NCI-H524 treated with DMSO at 0.1 percent for 48 hours (cell line): ENCODE results near the gene ATOSA.
A peak's percentile ranks its signal among the peaks of the same experiment; 100 is the strongest.

Experiments
- DNase-seq: peaks from one replicate; lab custom pipeline; 2025; lab: John Stamatoyannopoulos, UW

The ATOSA gene

GRCh38 chr15:52679232-52680040 lies at the start of gene ATOSA:
Gene ATOSA, minus strand, starts transcription at chr15:52679388. Its CDS starts 1,367 bp downstream, at chr15:52678021.
- DNase-seq: peak; percentile 66

GRCh38 chr15:52728899-52729298 lies 49.7 kb upstream of the ATOSA start:
- DNase-seq: no peak

- no peak for DNase-seq
Measured at GRCh38 chr15:52727815-52728214, 48.6 kb upstream of the ATOSA start.

GRCh38 chr15:52726195-52726594 lies 47.0 kb upstream of the ATOSA start:
- DNase-seq: no peak

- no peak for DNase-seq
Measured at GRCh38 chr15:52718551-52718950, 39.4 kb upstream of the ATOSA start.

GRCh38 chr15:52717924-52718323 lies 38.7 kb upstream of the ATOSA start:
- no peak for DNase-seq

GRCh38 chr15:52717481-52717880 lies 38.3 kb upstream of the ATOSA start:
- no peak for DNase-seq

- no peak for DNase-seq
Measured at GRCh38 chr15:52716536-52716935, 37.3 kb upstream of the ATOSA start.

- DNase-seq: no peak
Measured at GRCh38 chr15:52715411-52715810, 36.2 kb upstream of the ATOSA start.

GRCh38 chr15:52714968-52715367 lies 35.8 kb upstream of the ATOSA start:
- no peak for DNase-seq

- no peak for DNase-seq
Measured at GRCh38 chr15:52710708-52711389, 31.7 kb upstream of the ATOSA start.

- no peak for DNase-seq
Measured at GRCh38 chr15:52710050-52710707, 31.0 kb upstream of the ATOSA start.

- no peak for DNase-seq
Measured at GRCh38 chr15:52709187-52709981, 30.2 kb upstream of the ATOSA start.

GRCh38 chr15:52706091-52706490 lies 26.9 kb upstream of the ATOSA start:
- DNase-seq: no peak

- no peak for DNase-seq
Measured at GRCh38 chr15:52702390-52702789, 23.2 kb upstream of the ATOSA start.

GRCh38 chr15:52699457-52699856 lies 20.3 kb upstream of the ATOSA start:
- DNase-seq: no peak

- no peak for DNase-seq
Measured at GRCh38 chr15:52698514-52698913, 19.3 kb upstream of the ATOSA start.

- DNase-seq: no peak
Measured at GRCh38 chr15:52697051-52697450, 17.9 kb upstream of the ATOSA start.

- DNase-seq: no peak
Measured at GRCh38 chr15:52695154-52695553, 16.0 kb upstream of the ATOSA start.

- no peak for DNase-seq
Measured at GRCh38 chr15:52689562-52689961, 10.4 kb upstream of the ATOSA start.

GRCh38 chr15:52683580-52683979 lies 4.4 kb upstream of the ATOSA start:
- DNase-seq: no peak

- no peak for DNase-seq
Measured at GRCh38 chr15:52682781-52683180, 3.6 kb upstream of the ATOSA start.
